ENCODE measurements around the gene EEF2KMT. TPM values are rescaled to one million over a fixed set of nuclear protein-coding genes. Genes with fewer than 3 reads are reported as not detected.

EEF2KMT gene
- polyA plus RNA-seq, 1 donor (not counting 4 experiments of a cell fraction or from before 2014, with no cell fraction given): 7.6 TPM

- FAIRE-seq (no peak), DNase-seq (ENCODE audit: low read depth, low spot score) (no peak)
- H3K4me2 ChIP-seq (ENCODE audit: control insufficient read depth, extremely low read depth, insufficient read depth, low read depth, low read length): no peak overlapping the region
- no peak overlapping the region for H3K4me3 ChIP-seq (ENCODE audit: control insufficient read depth in 2 of 3, extremely low read depth in 1 of 3, insufficient read depth in 2 of 3, low read depth in 1 of 3, low read length in 3 of 3)
- no peaks in the 10 kb centered on the region for H4K20me1 ChIP-seq (ENCODE audit: control insufficient read depth, extremely low read depth, insufficient read depth, low read length)
- H3K9ac ChIP-seq (ENCODE audit: control insufficient read depth, extremely low read depth, insufficient read depth, low read length): no peak overlapping the region
- peaks cover 16 to 24% of the 10 kb centered on the region in 2 experiments for H3K36me3 ChIP-seq (ENCODE audit: control insufficient read depth in 2 of 2, extremely low read depth in 1 of 2, insufficient read depth in 2 of 2, low read length in 2 of 2)
- no peak overlapping the region for H2AFZ ChIP-seq (ENCODE audit: control insufficient read depth, low read length)
- TF ChIP-seq EZH2 (IDR thresholded peaks at IDR 0.05; ENCODE audit: low read length): no peak
- no peak for TF ChIP-seq CTCF (optimal IDR thresholded peaks at IDR 0.05 in 1 of 3, IDR thresholded peaks at IDR 0.05 in 1 of 3, conservative IDR thresholded peaks at IDR 0.05 in 1 of 3; ENCODE audit: extremely low read depth in 1 of 3, insufficient read depth in 2 of 3, low read length in 3 of 3)
- H3K79me2 ChIP-seq (ENCODE audit: control insufficient read depth, insufficient read depth, low read length): peaks cover 2% of the 10 kb centered on the region
- no peaks in the 10 kb centered on the region for H3K27me3 ChIP-seq (ENCODE audit: control insufficient read depth, extremely low read depth, insufficient read depth, low read length)
- no peaks in the 10 kb centered on the region for H3K9me3 ChIP-seq (ENCODE audit: control insufficient read depth, low read depth, low read length)
- dilution Hi-C loops (cut with MboI; ENCODE audit: extremely low pct_ligation_motif_present, low sequenced_read_pairs): no loop called here
- no peaks in the 10 kb centered on the region for H3K4me1 ChIP-seq (ENCODE audit: control insufficient read depth, extremely low read depth, insufficient read depth, low read length)
- no peaks in the 10 kb centered on the region for H3K9me1 ChIP-seq (ENCODE audit: control insufficient read depth, extremely low read depth, insufficient read depth, low read length)
- no peak overlapping the region for H3K27ac ChIP-seq (ENCODE audit: control insufficient read depth, insufficient read depth, low read length)
These were observed 19.0 kb downstream of the EEF2KMT start for GRCh38 chr16:5078626-5079025.

- H3K4me3 ChIP-seq (ENCODE audit: control insufficient read depth in 2 of 3, extremely low read depth in 1 of 3, insufficient read depth in 2 of 3, low read depth in 1 of 3, low read length in 3 of 3): no peak overlapping the region
- no peak overlapping the region for H3K4me2 ChIP-seq (ENCODE audit: control insufficient read depth, extremely low read depth, insufficient read depth, low read depth, low read length)
- TF ChIP-seq EZH2 (IDR thresholded peaks at IDR 0.05; ENCODE audit: low read length) (no peak), CTCF (optimal IDR thresholded peaks at IDR 0.05 in 1 of 3, IDR thresholded peaks at IDR 0.05 in 1 of 3, conservative IDR thresholded peaks at IDR 0.05 in 1 of 3; ENCODE audit: extremely low read depth in 1 of 3, insufficient read depth in 2 of 3, low read length in 3 of 3) (no peak)
- no peaks in the 10 kb centered on the region for H3K27me3 ChIP-seq (ENCODE audit: control insufficient read depth, extremely low read depth, insufficient read depth, low read length)
- DNase-seq (ENCODE audit: low read depth, low spot score): no peak
- H3K27ac ChIP-seq (ENCODE audit: control insufficient read depth, insufficient read depth, low read length): no peak overlapping the region
- H2AFZ ChIP-seq (ENCODE audit: control insufficient read depth, low read length): no peak overlapping the region
- H3K9me1 ChIP-seq (ENCODE audit: control insufficient read depth, extremely low read depth, insufficient read depth, low read length): no peaks in the 10 kb centered on the region
- H3K9me3 ChIP-seq (ENCODE audit: control insufficient read depth, low read depth, low read length): no peaks in the 10 kb centered on the region
- peaks cover 11 to 24% of the 10 kb centered on the region in 2 experiments for H3K36me3 ChIP-seq (ENCODE audit: control insufficient read depth in 2 of 2, extremely low read depth in 1 of 2, insufficient read depth in 2 of 2, low read length in 2 of 2)
- peaks cover 7% of the 10 kb centered on the region for H3K4me1 ChIP-seq (ENCODE audit: control insufficient read depth, extremely low read depth, insufficient read depth, low read length)
- no peak overlapping the region for H3K9ac ChIP-seq (ENCODE audit: control insufficient read depth, extremely low read depth, insufficient read depth, low read length)
- H3K79me2 ChIP-seq (ENCODE audit: control insufficient read depth, insufficient read depth, low read length): peaks cover 9% of the 10 kb centered on the region
- FAIRE-seq: no peak
- no peaks in the 10 kb centered on the region for H4K20me1 ChIP-seq (ENCODE audit: control insufficient read depth, extremely low read depth, insufficient read depth, low read length)
- dilution Hi-C loops (cut with MboI; ENCODE audit: extremely low pct_ligation_motif_present, low sequenced_read_pairs): no loop called here
These were observed 20.3 kb downstream of the EEF2KMT start for GRCh38 chr16:5077304-5077703.
